ENCODE data around the gene NIPAL4.
"Not testable (repeated sequence)": the region's sequence is repeated elsewhere in the genome, so short reads cannot be mapped to it uniquely, and the experiment has no call there.

NIPAL4 gene

GRCh38 chr5:157473383-157474320 is 13.6 kb downstream of the NIPAL4 start:
- Mint-ChIP-seq H3K27me3 (ENCODE audit: low read depth) (no peaks in the 10 kb centered on the region), H3K4me1 (ENCODE audit: low read depth) (peaks cover 41% of the 10 kb centered on the region), H3K4me3 (no peak overlapping the region), H3K27ac (peak overlapping the region; percentile 63), H3K9me3 (no peaks in the 10 kb centered on the region), H3K36me3 (ENCODE audit: low read depth) (peaks cover 59% of the 10 kb centered on the region)

- no peak overlapping the region for H3K4me3 Mint-ChIP-seq
- H3K9me3 Mint-ChIP-seq = no peaks in the 10 kb centered on the region
- H3K36me3 Mint-ChIP-seq (ENCODE audit: low read depth) = peaks cover 75% of the 10 kb centered on the region
- H3K27me3 Mint-ChIP-seq (ENCODE audit: low read depth) = no peaks in the 10 kb centered on the region
- H3K27ac Mint-ChIP-seq = peak overlapping the region; percentile 53
- H3K4me1 Mint-ChIP-seq (ENCODE audit: low read depth) = peaks cover 51% of the 10 kb centered on the region
These were observed 15.4 kb downstream of the NIPAL4 start for GRCh38 chr5:157475432-157475831.

GRCh38 chr5:157476702-157477408 is 16.8 kb downstream of the NIPAL4 start:
- H3K36me3 Mint-ChIP-seq (ENCODE audit: low read depth) = peaks cover 77% of the 10 kb centered on the region
- H3K27ac Mint-ChIP-seq = peak overlapping the region; percentile 62
- H3K4me1 Mint-ChIP-seq (ENCODE audit: low read depth) = peaks cover 58% of the 10 kb centered on the region
- H3K9me3 Mint-ChIP-seq = no peaks in the 10 kb centered on the region
- no peak overlapping the region for H3K4me3 Mint-ChIP-seq
- no peaks in the 10 kb centered on the region for H3K27me3 Mint-ChIP-seq (ENCODE audit: low read depth)

GRCh38 chr5:157477814-157478494 is 17.9 kb downstream of the NIPAL4 start:
- no peaks in the 10 kb centered on the region for H3K9me3 Mint-ChIP-seq
- peak overlapping the region; percentile 93 for H3K27ac Mint-ChIP-seq
- H3K27me3 Mint-ChIP-seq (ENCODE audit: low read depth) = no peaks in the 10 kb centered on the region
- H3K4me1 Mint-ChIP-seq (ENCODE audit: low read depth) = peaks cover 66% of the 10 kb centered on the region
- H3K4me3 Mint-ChIP-seq = no peak overlapping the region
- peaks cover 80% of the 10 kb centered on the region for H3K36me3 Mint-ChIP-seq (ENCODE audit: low read depth)

- Mint-ChIP-seq H3K4me1 (ENCODE audit: low read depth) (peaks cover 59% of the 10 kb centered on the region), H3K9me3 (no peaks in the 10 kb centered on the region), H3K36me3 (ENCODE audit: low read depth) (peaks cover 77% of the 10 kb centered on the region), H3K4me3 (peak overlapping the region; percentile 61), H3K27ac (peak overlapping the region; percentile 93), H3K27me3 (ENCODE audit: low read depth) (no peaks in the 10 kb centered on the region)
These were observed 18.7 kb downstream of the NIPAL4 start for GRCh38 chr5:157478726-157479125.

GRCh38 chr5:157479166-157479565 is 19.2 kb downstream of the NIPAL4 start:
- H3K4me1 Mint-ChIP-seq (ENCODE audit: low read depth) = peaks cover 62% of the 10 kb centered on the region
- H3K9me3 Mint-ChIP-seq = no peaks in the 10 kb centered on the region
- H3K4me3 Mint-ChIP-seq = peak overlapping the region; percentile 61
- no peaks in the 10 kb centered on the region for H3K27me3 Mint-ChIP-seq (ENCODE audit: low read depth)
- H3K36me3 Mint-ChIP-seq (ENCODE audit: low read depth) = peaks cover 80% of the 10 kb centered on the region
- peak overlapping the region; percentile 93 for H3K27ac Mint-ChIP-seq

GRCh38 chr5:157479612-157480510 is 19.8 kb downstream of the NIPAL4 start:
- H3K4me3 Mint-ChIP-seq = peak overlapping the region; percentile 61
- peaks cover 78% of the 10 kb centered on the region for H3K36me3 Mint-ChIP-seq (ENCODE audit: low read depth)
- no peaks in the 10 kb centered on the region for H3K27me3 Mint-ChIP-seq (ENCODE audit: low read depth)
- H3K27ac Mint-ChIP-seq = peak overlapping the region; percentile 93
- H3K9me3 Mint-ChIP-seq = no peaks in the 10 kb centered on the region
- peaks cover 61% of the 10 kb centered on the region for H3K4me1 Mint-ChIP-seq (ENCODE audit: low read depth)

- peaks cover 80% of the 10 kb centered on the region for H3K36me3 Mint-ChIP-seq (ENCODE audit: low read depth)
- H3K27ac Mint-ChIP-seq = peak overlapping the region; percentile 79
- peaks cover 66% of the 10 kb centered on the region for H3K4me1 Mint-ChIP-seq (ENCODE audit: low read depth)
- no peaks in the 10 kb centered on the region for H3K27me3 Mint-ChIP-seq (ENCODE audit: low read depth)
- no peaks in the 10 kb centered on the region for H3K9me3 Mint-ChIP-seq
- peak overlapping the region; percentile 20 for H3K4me3 Mint-ChIP-seq
These were observed 21.3 kb downstream of the NIPAL4 start for GRCh38 chr5:157481265-157481664.

- Mint-ChIP-seq H3K27me3 (ENCODE audit: low read depth) (no peaks in the 10 kb centered on the region), H3K27ac (peak overlapping the region; percentile 11), H3K4me1 (ENCODE audit: low read depth) (peaks cover 69% of the 10 kb centered on the region), H3K9me3 (no peaks in the 10 kb centered on the region), H3K36me3 (ENCODE audit: low read depth) (peaks cover 82% of the 10 kb centered on the region), H3K4me3 (no peak overlapping the region)
These were observed 21.7 kb downstream of the NIPAL4 start for GRCh38 chr5:157481666-157482065.

GRCh38 chr5:157482702-157483101 is 22.7 kb downstream of the NIPAL4 start:
- Mint-ChIP-seq H3K36me3 (ENCODE audit: low read depth) (peaks cover 83% of the 10 kb centered on the region), H3K4me1 (ENCODE audit: low read depth) (peaks cover 71% of the 10 kb centered on the region)
- not testable (repeated sequence) for H3K27ac Mint-ChIP-seq; H3K9me3 Mint-ChIP-seq; H3K27me3 Mint-ChIP-seq (ENCODE audit: low read depth); H3K4me3 Mint-ChIP-seq

- peaks cover 84% of the 10 kb centered on the region for H3K36me3 Mint-ChIP-seq (ENCODE audit: low read depth)
- no peaks in the 10 kb centered on the region for H3K9me3 Mint-ChIP-seq
- peaks cover 59% of the 10 kb centered on the region for H3K4me1 Mint-ChIP-seq (ENCODE audit: low read depth)
- no peaks in the 10 kb centered on the region for H3K27me3 Mint-ChIP-seq (ENCODE audit: low read depth)
- no peak overlapping the region for H3K4me3 Mint-ChIP-seq
- H3K27ac Mint-ChIP-seq = peak overlapping the region; percentile 23
These were observed 24.8 kb downstream of the NIPAL4 start for GRCh38 chr5:157484768-157485167.

- Mint-ChIP-seq H3K27ac (peak overlapping the region; percentile 78), H3K4me3 (no peak overlapping the region), H3K9me3 (no peaks in the 10 kb centered on the region), H3K4me1 (ENCODE audit: low read depth) (peaks cover 58% of the 10 kb centered on the region), H3K27me3 (ENCODE audit: low read depth) (no peaks in the 10 kb centered on the region), H3K36me3 (ENCODE audit: low read depth) (peaks cover 81% of the 10 kb centered on the region)
These were observed 25.3 kb downstream of the NIPAL4 start for GRCh38 chr5:157485340-157485739.

- peak overlapping the region; percentile 78 for H3K27ac Mint-ChIP-seq
- no peaks in the 10 kb centered on the region for H3K9me3 Mint-ChIP-seq
- H3K27me3 Mint-ChIP-seq (ENCODE audit: low read depth) = no peaks in the 10 kb centered on the region
- H3K4me1 Mint-ChIP-seq (ENCODE audit: low read depth) = peaks cover 54% of the 10 kb centered on the region
- H3K4me3 Mint-ChIP-seq = no peak overlapping the region
- H3K36me3 Mint-ChIP-seq (ENCODE audit: low read depth) = peaks cover 77% of the 10 kb centered on the region
These were observed 25.8 kb downstream of the NIPAL4 start for GRCh38 chr5:157485811-157486210.
